GM20000 (cell line): ENCODE results near the gene UCHL1.

ENCODE experiments used
- DNase-seq: peaks from one replicate; pipeline ENCODE4 v3.0.0; 2012; ENCODE audit warnings: low spot score
- CTCF ChIP-seq: IDR thresholded peaks from 2 replicates; pipeline ENCODE4 v1.5.1; 2012; ENCODE audit warnings: mild to moderate bottlenecking, control low read depth; ENCODE audit errors: extremely low read depth, missing control alignments

The UCHL1 gene

GRCh38 chr4:41288254-41288653 lies 31.5 kb downstream of the UCHL1 start:
- no peak for TF ChIP-seq CTCF
- no peak for DNase-seq

- TF ChIP-seq CTCF: no peak
- no peak for DNase-seq
Observed at GRCh38 chr4:41290479-41290878, 33.8 kb downstream of the UCHL1 start.

- TF ChIP-seq CTCF: no peak
- no peak for DNase-seq
Observed at GRCh38 chr4:41294445-41295062, 37.8 kb downstream of the UCHL1 start.

GRCh38 chr4:41296995-41297394 lies 40.3 kb downstream of the UCHL1 start:
- TF ChIP-seq CTCF: no peak
- DNase-seq: no peak

GRCh38 chr4:41297832-41298231 lies 41.1 kb downstream of the UCHL1 start:
- DNase-seq: no peak
- no peak for TF ChIP-seq CTCF

- no peak for TF ChIP-seq CTCF
- no peak for DNase-seq
Observed at GRCh38 chr4:41299486-41299885, 42.8 kb downstream of the UCHL1 start.

GRCh38 chr4:41301137-41301536 lies 44.4 kb downstream of the UCHL1 start:
- no peak for DNase-seq
- no peak for TF ChIP-seq CTCF
